GM18867 (cell line): ENCODE data around the gene TRPC4AP.

Experiments
- ATAC-seq: cut with Tn5 transposase; IDR thresholded peaks from one replicate; pipeline ENCODE4 v1.9.1; 2021; ENCODE audit warnings: mild to moderate bottlenecking, moderate library complexity; ENCODE audit not compliant: unreplicated experiment

The TRPC4AP gene

DNA sequence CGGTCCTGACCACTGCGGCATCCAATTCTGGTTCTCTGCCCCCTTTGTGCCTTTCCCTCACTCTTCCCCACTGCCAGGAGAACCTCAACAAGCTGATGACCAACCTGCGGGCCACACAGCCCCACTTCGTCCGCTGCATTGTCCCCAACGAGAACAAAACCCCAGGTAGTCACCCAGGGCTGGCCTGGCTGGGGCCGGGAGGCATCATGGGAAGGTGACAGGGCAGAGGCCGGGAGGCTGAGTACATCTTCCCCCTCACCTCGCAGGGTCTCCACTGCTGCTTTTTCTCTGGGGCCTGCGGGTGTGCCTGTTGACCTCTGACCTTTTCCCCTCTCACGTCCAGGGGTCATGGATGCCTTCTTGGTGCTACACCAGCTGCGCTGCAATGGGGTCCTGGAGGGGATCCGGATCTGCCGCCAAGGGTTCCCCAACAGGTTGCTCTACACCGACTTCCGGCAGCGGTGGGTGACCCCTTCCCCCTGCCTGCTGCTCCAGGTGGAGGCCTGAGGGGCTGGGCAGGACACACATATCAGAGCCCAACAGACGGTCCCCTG is 101.9 kb downstream of the TRPC4AP start:
- no peak for ATAC-seq

DNA sequence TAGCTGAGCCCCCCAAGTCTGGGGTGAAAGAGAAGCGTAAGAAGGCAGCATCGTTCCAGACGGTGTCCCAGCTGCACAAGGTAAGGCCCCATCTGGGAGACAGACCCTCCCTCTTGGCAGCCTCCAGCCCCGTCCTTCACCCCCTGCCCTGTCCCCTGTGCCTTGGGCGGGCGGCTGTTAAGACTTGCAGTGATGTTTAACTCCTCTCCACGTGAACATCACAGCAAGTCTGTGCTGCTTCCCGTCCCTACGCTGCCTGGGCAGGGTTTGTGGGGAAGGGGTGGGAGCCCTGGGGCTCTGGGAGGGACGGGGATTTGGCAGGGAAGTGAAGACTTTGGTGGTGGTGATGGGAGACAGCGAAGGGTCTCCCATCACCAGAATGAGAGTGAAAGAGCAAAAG is 102.4 kb downstream of the TRPC4AP start:
- ATAC-seq = no peak

DNA sequence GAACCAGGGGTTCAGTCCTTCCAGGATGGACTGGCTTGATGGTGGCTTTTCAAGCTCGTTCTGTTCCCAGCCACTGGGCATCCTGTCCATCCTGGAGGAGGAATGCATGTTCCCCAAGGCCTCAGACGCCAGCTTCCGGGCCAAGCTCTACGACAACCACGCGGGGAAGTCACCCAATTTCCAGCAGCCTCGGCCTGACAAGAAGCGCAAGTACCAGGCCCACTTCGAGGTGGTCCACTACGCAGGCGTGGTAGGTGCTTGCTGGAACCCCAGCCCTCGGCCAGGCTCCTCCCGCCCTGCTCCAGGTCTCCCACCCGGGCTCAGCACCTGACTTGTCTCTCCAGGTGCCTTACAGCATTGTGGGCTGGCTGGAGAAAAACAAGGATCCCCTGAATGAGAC is 102.9 kb downstream of the TRPC4AP start:
- no peak for ATAC-seq

DNA sequence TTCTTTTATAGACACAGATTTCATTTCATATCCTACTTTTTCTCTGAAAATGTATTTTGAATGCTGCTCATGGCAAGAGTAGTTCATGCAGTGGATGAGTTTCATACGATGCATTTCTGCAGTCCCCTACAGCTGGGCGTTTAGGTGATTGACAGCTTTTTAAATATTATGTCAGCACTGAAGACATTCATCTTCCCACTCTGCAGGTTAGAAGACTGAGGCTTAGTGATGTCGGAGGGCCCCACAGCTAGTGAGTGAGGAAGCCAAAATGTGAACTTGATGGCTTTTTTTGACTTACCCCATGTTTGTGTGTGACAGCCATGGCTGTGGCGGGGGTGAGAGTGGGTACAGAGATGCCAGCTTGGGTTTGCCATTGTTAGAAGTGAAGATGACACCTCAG is 103.5 kb downstream of the TRPC4AP start:
- no peak for ATAC-seq

DNA sequence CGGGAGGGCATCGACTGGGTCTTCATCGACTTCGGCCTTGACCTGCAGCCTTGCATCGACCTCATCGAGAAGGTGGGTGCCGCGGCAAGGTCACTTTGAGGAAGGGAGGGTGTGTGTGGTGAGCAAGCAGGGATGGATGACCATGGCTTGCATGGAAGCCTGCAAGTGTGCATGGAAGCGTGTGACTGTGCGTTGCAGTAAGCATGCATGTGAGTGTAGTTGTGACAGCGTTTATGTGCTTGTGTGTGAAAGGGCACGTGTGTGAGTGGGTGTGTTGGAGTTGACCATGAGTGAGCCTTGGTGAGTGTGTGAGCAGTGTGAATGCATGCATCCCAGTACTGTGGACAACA is 104.4 kb downstream of the TRPC4AP start:
- no peak for ATAC-seq

DNA sequence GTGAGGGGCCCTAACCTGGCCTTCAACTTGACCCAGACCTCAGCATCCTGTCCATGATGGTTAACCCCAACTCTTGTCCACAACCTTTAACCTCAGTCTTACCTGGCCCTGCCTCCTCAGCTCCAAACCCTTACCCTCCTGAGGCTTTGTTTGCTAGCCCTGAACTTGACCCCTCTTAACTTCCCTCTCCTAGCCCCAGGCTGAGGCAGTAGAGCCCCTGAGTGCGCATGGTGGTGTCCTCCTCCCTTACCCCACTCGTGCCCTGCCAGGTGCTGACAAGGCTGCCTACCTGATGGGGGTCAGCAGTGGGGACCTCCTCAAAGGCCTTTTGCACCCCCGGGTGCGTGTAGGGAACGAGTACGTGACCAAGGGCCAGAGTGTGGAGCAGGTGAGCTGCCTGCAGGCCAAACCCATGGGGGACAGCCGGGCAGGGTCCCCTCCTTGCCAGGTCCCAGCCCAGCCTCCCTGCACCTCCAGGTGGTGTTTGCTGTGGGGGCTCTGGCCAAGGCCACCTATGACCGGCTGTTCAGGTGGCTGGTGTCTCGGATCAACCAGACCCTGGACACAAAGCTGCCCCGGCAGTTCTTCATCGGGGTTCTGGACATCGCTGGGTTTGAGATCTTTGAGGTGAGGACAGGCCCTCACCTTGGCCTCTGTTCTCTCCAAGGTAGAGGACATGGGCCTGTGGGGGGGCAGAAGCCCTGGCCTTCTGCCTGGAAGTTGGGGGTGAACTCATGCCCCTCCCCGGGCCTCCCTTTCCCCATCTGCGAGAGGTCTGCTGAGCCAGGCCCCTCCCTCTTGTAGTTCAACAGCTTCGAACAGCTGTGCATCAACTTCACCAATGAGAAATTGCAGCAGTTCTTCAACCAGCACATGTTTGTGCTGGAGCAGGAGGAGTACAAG is 105.1 kb downstream of the TRPC4AP start:
- ATAC-seq = no peak

DNA sequence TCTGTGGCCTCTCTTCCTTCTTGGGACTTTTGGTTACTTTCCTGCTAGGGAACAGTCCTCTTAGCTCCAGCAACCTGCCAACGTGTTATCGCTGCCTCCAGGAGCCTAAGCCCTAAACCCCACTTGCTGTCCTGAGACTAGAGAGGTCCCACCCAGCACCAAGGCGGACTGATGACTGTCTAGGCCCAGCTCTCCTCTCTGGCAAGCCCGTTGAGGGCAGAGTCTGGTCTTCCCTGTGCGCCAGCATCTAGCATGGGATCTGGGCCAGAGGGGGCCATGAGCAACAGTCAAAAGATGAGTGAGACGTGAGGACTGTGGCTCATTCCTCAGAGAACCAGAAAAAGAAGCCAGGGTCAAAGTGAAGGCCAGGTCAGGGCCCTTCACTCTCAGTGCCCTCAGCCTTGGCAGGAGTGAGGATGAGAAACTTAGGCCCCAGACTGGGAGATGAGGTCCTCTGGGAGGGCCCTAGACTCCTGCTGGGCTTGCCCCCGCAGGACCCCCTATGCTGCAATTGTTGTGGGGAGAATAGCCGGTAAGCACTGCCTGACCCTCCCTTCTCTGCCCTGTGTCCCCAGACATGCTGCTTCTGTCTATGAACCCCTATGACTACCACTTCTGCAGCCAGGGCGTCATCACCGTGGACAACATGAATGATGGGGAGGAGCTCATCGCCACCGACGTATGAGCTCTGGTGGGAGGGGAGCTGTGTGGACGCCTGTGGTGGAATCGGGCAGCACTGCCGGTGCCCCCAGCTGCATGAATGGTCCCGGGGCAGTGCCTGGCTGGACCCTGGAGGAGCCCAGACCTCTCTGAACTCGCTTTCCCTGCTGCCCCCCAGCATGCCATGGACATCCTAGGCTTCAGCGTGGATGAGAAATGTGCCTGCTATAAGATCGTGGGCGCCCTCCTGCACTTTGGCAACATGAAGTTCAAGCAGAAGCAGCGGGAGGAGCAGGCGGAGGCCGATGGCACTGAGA is 106.0 kb downstream of the TRPC4AP start:
- no peak for ATAC-seq

DNA sequence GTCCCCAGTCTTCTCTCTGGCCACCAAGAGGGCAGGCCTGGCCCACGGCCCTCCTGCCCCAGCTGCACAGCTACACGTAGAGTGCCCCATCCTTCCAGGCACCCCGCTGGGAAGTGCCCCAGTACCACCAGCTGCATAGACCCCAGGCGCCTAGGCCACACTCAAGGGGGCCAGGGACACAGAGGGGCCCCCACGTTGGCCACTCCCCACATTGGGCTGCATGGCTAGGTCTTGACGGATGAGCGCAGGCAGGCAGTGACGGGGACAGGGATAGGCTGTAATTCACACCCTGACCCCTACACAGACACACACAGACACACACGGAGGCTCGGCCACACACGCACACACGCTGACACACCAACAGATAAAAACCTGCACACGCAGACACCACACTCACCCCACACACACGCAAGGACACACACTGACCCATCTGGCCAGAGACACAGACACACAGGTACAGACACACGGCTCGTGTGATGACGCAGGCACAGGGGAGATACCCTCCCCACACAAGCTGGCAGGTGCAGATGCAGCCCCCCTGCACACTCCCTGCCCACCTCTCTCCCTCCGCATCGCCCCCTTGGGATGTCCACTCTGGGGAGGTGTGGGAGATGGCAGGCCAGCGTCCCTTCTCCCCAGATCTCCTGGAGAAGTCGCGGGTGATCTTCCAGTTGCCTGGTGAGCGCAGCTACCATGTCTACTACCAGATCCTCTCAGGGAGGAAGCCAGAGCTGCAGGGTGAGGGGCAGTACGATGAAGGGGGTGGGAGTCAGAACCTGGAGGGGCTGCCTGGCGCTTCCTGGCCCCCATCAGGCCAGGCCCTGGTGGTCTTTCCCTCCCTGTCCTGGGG is 106.9 kb downstream of the TRPC4AP start:
- no peak for ATAC-seq

DNA sequence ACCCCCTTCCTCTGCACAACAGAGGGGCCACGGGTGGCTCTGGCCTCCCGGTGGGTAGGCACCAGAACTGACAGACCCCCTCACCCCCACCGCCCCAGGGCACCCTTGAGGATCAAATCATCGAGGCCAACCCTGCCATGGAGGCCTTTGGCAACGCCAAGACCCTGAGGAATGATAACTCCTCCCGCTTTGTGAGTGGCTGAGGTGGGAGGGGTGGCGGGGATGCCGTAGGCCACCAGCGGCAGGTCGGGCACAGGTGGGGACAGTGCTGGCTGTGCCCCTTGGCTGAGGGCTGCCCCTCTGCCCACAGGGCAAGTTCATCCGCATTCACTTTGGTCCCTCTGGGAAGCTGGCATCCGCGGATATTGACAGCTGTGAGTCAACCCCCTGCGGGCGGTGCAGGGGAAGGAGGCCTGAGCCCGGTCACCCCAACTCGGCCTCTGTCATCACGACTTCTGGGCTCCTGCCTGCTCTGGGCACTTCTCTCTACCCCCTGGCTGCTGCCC is 107.8 kb downstream of the TRPC4AP start:
- ATAC-seq = no peak

DNA sequence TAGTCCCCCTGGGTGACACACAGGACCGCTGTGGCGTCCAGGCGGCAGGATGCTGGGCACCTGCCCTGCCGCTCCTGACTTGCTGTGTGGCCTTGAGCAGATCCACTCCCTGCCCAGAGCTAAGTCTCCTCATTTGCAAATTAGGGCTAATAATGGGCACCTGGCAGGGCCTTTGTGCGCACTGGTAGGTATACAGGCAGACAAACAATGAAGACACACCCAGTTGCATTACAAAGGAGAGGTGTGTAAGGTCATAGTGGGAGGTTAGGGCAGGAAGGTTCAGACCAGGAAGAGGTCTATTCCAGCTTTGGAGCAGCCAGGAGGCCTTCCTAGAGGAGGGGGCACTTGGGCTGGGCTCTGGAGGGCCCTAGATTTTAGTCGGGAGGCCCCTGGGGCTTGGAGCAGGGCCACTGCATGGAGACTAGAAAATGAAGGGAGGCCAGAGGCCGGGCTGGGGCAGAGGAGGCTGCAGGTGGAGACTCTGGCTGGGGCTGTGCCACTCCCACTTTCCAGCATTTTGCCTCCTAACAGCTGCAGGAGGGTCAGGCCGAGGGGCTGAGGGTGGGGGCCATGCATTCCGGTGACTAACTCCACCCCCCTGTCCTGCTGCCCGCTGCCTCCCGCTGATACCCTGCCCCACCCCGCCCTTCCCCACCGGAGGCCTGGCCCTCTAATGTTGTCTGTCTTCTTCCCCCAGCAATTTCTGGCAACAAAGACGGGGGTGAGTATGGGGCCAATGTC is 108.4 kb downstream of the TRPC4AP start:
- ATAC-seq = no peak

DNA sequence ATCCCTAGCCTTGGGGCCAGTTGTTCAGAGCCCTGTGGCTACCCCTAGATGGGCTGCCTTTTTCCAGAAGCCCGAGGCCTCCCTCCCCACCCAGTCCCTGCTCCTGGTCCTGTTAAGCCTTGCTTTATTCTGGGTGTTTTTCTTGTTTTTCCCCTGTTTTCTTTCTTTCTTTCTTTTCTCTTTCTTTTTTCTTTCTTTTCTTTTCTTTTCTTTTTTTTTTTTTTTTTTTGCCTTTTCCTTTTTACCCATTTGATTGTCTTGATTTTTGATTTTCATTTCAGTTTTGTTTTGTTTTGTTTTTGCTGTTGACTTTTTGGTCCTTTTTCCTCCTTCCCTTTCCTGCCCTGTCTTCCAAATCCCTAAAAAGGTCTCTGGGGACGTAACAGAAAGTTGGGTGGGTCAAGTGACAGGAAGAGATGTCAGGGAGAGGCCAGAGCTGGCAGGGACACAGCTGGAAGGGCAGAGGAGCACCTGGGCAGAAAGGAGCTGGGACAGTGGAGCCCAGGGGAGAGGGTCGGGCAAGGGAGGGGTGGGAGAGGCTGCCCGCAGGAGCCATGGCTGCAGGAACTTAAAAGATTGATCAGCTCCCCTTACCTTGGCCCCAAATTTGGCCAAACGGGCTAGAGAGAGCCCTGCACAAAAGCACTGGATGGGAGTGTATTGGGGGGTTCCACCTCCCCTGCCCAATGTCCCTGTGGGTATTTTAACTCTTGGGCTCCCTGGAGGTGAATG is 109.4 kb downstream of the TRPC4AP start:
- ATAC-seq = no peak

DNA sequence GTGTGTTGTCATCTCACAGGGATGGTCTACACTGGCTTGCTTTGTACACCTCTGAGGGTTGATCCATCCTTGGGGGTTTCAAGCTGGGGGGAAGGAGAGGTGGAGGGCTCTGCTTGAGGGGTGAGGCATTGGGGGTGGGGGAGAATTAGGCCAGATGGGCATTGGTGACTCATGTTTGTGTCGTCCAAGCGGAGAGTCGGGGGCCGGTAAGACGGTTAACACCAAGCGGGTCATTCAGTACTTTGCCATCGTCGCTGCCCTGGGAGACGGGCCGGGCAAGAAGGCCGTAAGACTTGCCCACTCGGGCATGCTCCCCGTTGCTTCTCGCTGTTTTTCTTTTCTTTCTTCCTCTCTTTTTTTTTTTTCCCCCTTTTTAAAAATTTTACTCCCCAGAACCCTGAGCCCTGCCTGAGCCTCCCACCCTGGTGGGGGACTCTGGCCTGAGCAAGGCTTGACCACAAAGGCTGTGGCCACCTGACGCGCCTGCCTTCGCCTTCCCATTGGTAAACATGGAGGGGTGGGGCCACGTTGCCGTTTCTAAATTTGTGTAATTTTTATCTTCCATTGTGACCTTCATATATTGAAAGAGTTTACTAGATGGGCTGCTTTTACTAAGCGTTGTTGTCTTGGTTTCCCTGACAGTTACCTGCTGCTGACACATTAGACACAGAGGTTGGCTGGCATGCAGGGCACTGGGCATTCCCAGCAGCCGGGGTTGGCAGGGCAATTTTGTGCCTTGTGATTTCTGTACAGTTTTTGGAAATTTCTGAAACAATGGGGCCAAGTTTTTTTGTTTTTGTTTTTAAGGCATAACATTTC is 110.1 kb downstream of the TRPC4AP start:
- ATAC-seq = no peak

DNA sequence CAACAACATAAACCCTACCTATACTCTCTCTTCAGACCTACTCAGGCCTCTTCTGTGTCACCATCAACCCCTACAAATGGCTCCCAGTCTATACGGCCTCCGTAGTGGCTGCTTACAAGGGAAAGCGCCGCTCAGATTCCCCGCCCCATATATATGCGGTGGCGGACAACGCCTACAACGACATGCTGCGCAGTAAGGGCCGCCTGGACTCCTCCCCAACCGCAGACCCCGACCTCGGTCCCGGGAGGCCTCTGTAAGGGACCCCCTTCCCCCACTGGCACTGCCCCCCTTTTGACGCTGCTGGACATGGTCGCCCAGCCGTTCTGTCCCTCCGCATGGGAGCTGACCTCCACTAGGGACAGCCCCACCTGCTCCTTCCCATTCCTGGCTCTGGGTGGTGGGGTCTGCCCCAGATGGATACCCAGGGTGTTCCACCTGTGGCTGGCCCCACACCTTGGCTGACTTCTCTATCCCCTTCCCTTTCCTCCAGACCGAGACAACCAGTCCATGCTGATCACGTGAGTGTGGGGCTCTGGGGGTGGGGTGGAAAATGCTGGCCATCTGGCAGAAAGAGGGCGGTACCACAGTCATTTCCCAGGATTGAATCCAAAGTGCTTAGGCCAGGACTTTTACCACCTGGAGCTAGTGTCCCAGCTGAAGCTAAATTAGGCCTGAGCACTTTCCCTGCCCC is 111.9 kb downstream of the TRPC4AP start:
- ATAC-seq = no peak

DNA sequence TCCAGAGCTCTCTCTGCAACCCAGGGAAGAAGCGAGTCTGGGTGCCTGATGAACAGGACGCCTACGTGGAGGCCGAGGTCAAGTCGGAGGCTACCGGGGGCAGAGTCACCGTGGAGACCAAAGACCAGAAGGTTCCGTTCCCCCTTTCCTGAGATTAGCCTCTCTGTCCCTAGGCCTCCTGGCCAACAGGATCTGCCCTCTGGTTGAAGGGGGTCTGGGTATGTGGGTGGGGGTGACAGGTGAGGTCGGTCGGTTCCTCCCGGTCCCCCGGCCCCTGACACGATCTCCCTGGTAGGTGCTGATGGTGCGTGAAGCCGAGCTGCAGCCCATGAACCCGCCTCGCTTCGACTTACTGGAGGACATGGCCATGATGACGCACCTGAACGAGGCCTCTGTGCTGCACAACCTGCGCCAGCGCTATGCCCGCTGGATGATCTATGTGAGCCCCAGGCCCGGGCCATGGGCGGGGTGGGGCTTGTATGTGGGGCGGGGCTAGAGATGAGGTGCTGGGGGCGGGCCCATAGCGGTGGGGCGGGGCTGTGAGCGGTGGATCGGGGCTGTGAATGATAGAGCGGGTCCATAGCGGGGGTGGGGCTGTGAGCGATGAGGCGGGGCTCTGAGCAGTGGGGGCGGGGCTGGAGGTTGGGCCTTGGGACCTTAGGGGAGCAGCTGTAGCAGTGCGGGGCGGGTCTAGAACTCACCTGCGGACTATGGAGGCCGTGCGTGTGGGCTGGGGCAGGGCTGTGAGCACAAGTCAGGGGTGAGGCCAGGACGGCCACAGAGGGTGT is 113.0 kb downstream of the TRPC4AP start:
- ATAC-seq = no peak

DNA sequence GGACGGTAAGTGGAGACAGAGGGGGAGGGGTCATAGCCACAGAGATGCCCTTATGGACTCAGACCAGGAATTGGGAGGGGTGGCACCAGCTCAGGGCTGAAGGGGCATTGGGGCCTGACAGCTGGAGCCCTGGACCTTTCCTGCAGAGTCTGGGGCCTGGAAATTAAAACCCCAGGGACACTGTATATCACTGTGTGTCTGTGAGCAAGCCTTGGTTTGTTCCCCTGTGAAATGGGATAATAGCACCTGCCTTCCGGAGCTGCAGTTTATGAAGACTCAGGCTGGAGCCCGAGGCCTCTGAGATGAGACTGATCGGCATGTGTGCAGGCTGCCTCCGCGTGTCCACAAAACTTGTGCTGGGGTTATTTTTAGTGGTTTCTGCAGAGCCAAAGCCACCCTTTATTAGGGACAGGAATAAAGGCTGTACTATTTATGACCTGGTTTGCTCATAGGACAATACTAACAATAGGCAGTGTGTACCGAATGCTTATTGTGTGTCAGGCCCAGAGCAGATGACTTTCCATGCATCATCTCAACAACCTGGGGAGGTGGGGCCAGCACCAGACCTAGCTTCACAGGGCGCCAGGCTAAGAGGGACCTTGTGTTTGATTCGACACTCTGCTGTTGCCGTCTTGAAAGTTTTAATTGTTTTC is 114.4 kb downstream of the TRPC4AP start:
- no peak for ATAC-seq

DNA sequence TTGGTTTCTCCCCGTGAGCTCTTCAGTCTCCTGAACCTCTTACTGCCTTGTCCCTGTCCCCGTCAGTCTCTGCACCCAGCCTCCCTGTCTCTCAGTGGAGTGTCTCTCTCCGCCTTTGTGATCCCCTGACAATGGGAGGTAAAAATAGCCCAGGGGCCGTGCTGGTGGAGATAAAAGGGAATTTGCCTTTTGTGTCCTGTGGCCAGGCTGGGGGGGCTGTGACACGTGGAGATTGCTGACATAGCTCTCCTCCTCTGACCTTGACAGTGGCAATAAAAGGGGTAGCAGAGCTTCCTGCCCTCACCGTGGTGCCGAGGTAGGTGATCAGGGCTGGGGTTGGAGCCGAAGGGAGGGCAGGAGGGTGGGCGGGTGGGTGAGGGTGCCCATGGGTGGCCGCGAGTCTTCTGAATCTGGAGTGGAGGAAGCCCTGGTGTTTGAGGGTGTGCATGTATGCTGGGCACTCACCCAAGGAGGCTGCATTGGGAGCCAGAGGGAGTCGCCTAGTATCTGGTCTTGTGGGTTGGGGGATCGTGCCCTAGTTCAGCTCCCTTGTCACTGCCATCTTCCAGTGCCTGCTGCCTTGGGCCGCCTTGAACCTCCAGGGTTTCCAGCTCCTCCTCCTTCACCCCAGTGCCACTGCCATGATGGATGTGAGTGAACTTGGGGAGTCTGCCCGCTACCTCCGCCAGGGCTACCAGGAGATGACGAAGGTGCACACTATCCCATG is 115.1 kb downstream of the TRPC4AP start:
- no peak for ATAC-seq
